Parathyroid adenoma (tissue), 2 donors: Measurements from ENCODE around the gene APBB3.

Source experiments
- H2AFZ ChIP-seq: fragments of 300-600 bp; sonication (generic); one replicate; pipeline ENCODE4 v1.7.0; 2017; ENCODE audit warnings: antibody characterized with exemption, mild to moderate bottlenecking
- H3K27ac ChIP-seq: fragments of 300-600 bp; sonication (generic); one replicate; pipeline ENCODE4 v1.7.0; 2017
- H3K27me3 ChIP-seq: fragments of 300-600 bp; sonication (generic); one replicate; pipeline ENCODE4 v1.7.0; 2017; ENCODE audit warnings: low read length; ENCODE audit not compliant: control insufficient read depth, insufficient read depth
- H3K36me3 ChIP-seq: fragments of 300-600 bp; sonication (generic); one replicate; pipeline ENCODE4 v1.7.0; 2017; ENCODE audit warnings: low read length; ENCODE audit not compliant: control insufficient read depth, insufficient read depth
- H3K4me1 ChIP-seq: fragments of 300-600 bp; sonication (generic); one replicate; pipeline ENCODE4 v1.7.0; 2017; ENCODE audit warnings: control low read depth
- H3K4me2 ChIP-seq: fragments of 300-600 bp; sonication (generic); one replicate; pipeline ENCODE4 v1.7.0; 2017; ENCODE audit warnings: low read length
- H3K4me3 ChIP-seq: fragments of 300-600 bp; sonication (generic); one replicate; pipeline ENCODE4 v1.7.0; 2017; ENCODE audit warnings: low read depth, low read length
- H3K79me2 ChIP-seq: fragments of 300-600 bp; sonication (generic); one replicate; pipeline ENCODE4 v1.7.0; 2017; ENCODE audit warnings: control low read depth
- H3K9ac ChIP-seq: fragments of 300-600 bp; sonication (generic); one replicate; pipeline ENCODE4 v1.7.0; 2017; ENCODE audit warnings: mild to moderate bottlenecking
- H3K9me3 ChIP-seq: fragments of 300-600 bp; sonication (generic); one replicate; pipeline ENCODE4 v1.7.0; 2017; ENCODE audit warnings: low read length; ENCODE audit not compliant: control insufficient read depth
- TF ChIP-seq, protein P1 (sequence below): fragments of 300-600 bp; sonication (generic); IDR thresholded peaks from one replicate; pipeline ENCODE4 v1.7.0; 2017; ENCODE audit warnings: antibody characterized with exemption, mild to moderate bottlenecking
- donor health status: primary hyperparathyroidism.

APBB3 gene

DNA sequence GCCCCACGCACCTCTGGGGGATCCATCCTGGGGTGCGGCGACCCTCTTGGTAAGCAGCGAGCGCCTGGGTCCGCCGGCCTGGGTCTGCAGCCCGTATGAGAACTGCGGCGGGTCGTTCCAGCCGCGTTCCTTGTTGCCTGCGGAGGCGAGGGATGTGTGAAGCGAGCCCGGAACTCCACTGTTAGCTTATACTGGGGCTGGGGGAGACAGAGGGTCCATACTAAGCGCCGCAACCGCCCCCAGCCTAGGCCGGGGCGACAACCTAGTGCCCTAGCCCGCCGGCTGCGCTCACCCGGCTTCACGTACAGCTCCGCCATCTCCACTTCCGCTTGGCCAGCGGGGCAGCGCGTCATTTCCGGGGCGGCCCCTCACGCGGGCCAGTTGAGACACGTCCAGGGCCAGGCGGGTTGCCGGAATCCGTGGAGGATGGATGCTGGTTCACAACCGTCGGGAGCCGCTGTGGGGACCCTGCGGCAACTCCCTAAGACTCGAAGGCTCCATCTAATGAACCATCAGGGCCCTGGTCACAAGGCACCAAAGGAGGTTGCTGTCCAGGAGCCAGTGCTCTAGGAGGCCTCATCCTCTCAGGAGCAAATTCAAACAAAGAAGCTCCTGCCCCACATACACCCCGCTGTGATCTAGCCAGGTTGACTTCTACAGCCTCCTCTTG lies 7.1 kb downstream of the APBB3 start, which contains the start of gene SRA1:
Gene SRA1, minus strand, starts transcription at position 338 of the 670 bp plus-strand sequence. Its CDS starts 21 bp downstream, at position 317.
- Histone ChIP-seq H3K27me3 (no peaks in the 10 kb centered on the region), H3K9me3 (no peaks in the 10 kb centered on the region), H3K79me2 (peaks cover 18% of the 10 kb centered on the region), H3K27ac (peak within 1 kb of the TSS; percentile 83), H3K4me3 (peak within 1 kb of the TSS; percentile 88), H3K36me3 (no peaks in the 10 kb centered on the region), H3K9ac (peak within 1 kb of the TSS; percentile 88), H3K4me2 (peak within 1 kb of the TSS; percentile 89), H3K4me1 (peaks cover 8% of the 10 kb centered on the region), H2AFZ (peak within 1 kb of the TSS; percentile 90)
- TF ChIP-seq, protein P1, sequence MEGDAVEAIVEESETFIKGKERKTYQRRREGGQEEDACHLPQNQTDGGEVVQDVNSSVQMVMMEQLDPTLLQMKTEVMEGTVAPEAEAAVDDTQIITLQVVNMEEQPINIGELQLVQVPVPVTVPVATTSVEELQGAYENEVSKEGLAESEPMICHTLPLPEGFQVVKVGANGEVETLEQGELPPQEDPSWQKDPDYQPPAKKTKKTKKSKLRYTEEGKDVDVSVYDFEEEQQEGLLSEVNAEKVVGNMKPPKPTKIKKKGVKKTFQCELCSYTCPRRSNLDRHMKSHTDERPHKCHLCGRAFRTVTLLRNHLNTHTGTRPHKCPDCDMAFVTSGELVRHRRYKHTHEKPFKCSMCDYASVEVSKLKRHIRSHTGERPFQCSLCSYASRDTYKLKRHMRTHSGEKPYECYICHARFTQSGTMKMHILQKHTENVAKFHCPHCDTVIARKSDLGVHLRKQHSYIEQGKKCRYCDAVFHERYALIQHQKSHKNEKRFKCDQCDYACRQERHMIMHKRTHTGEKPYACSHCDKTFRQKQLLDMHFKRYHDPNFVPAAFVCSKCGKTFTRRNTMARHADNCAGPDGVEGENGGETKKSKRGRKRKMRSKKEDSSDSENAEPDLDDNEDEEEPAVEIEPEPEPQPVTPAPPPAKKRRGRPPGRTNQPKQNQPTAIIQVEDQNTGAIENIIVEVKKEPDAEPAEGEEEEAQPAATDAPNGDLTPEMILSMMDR = no peak

DNA sequence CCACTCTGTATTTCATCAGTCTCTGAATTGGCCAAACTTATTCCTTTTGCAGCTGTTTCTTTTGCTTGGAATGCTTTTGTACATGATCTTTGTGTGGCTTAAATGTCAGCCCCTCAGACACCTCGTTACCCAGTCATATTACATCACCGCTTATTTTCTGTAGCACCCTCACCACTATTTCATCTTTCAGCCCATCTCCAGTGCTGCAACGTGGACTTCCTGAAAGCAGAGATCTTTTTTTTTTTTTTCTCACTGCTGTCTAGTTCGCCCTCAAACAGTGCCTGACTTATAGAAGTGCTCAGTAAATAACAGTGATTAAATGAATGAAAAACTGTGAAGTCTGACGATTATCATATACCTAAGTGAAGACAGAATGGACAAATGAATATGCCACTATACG lies 8.0 kb downstream of the APBB3 start:
- no peaks in the 10 kb centered on the region for H3K36me3 ChIP-seq
- H3K4me2 ChIP-seq = peak overlapping the region; percentile 89
- H3K27me3 ChIP-seq = no peaks in the 10 kb centered on the region
- no peak overlapping the region for H3K27ac ChIP-seq
- no peak overlapping the region for H3K9ac ChIP-seq
- H3K79me2 ChIP-seq = peaks cover 18% of the 10 kb centered on the region
- TF ChIP-seq, protein P1 = no peak
- no peaks in the 10 kb centered on the region for H3K9me3 ChIP-seq
- H2AFZ ChIP-seq = peak overlapping the region; percentile 90
- H3K4me3 ChIP-seq = peak overlapping the region; percentile 88
- peaks cover 8% of the 10 kb centered on the region for H3K4me1 ChIP-seq

DNA sequence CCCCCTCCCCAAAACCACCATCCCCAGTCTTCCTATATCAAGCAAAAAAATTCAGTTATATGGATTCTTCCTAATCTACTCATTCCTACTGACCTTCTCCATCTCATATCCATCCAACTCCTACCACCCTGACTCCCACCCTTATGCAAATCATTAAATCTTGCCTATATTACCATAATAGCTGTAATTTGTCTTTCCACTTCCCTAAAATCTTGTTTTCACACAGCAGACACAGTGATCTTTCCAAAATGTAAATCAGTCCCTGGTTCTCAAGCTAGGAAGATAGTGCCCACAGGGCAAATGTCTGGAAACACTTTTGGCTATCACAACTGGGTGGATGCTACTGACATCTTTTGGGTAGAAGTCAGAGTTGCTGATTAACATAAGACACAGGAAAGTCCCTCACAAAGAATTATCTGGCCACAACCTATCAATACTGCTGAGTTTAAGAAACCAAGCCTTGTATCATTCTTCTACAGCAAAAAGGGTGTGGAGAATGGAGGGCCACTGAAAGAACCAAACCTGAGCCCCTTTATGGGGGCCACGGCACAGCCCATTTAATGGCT lies 8.6 kb downstream of the APBB3 start:
- H3K27me3 ChIP-seq = no peaks in the 10 kb centered on the region
- peaks cover 8% of the 10 kb centered on the region for H3K4me1 ChIP-seq
- H3K9ac ChIP-seq = no peak overlapping the region
- H3K4me3 ChIP-seq = no peak overlapping the region
- no peak overlapping the region for H2AFZ ChIP-seq
- H3K79me2 ChIP-seq = peaks cover 18% of the 10 kb centered on the region
- no peak overlapping the region for H3K27ac ChIP-seq
- H3K36me3 ChIP-seq = no peaks in the 10 kb centered on the region
- H3K4me2 ChIP-seq = no peak overlapping the region
- TF ChIP-seq, protein P1 = no peak
- H3K9me3 ChIP-seq = no peaks in the 10 kb centered on the region

DNA sequence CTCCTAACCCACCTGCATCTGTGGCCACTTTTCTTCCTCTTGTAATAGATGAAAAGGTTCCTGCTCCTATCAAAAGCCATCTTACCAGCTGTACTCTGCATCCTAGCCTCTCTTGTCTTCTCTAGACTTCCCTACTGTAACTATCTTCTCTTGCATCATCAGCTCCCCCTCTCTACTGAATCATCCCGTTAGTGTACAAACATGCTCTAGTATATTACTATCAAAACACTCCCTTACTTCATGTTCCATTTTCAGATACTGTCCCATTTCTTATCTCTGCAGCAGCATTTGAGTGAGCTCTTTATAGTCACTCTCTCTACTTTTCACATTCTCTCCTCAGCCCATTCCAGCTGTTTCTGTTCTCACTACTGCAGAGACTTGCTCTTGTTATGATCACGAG lies 9.9 kb downstream of the APBB3 start:
- no peak overlapping the region for H3K27ac ChIP-seq

More for the DNA sequence above, 9.9 kb downstream of the APBB3 start:
- no peak overlapping the region for H2AFZ ChIP-seq
- no peak overlapping the region for H3K4me3 ChIP-seq
- no peak overlapping the region for H3K9ac ChIP-seq
- H3K27me3 ChIP-seq = no peaks in the 10 kb centered on the region
- peaks cover 18% of the 10 kb centered on the region for H3K79me2 ChIP-seq
- H3K4me1 ChIP-seq = peaks cover 8% of the 10 kb centered on the region
- H3K36me3 ChIP-seq = no peaks in the 10 kb centered on the region
- H3K4me2 ChIP-seq = no peak overlapping the region
- H3K9me3 ChIP-seq = no peaks in the 10 kb centered on the region
- TF ChIP-seq, protein P1 = no peak
